ENCODE measurements around the gene HOATZ.
A peak's percentile ranks its signal among the peaks of the same experiment; 100 is the strongest.

Gene HOATZ

GRCh38 chr11:111514216-111515031, at the start of gene HOATZ:
Gene HOATZ, plus strand, starts transcription at chr11:111514778. Its CDS starts 7 bp downstream, at chr11:111514785.
- no peak for DNase-seq (ENCODE audit: low read depth, low spot score)

GRCh38 chr11:111465400-111465799, 49.2 kb upstream of the HOATZ start:
- no peak for DNase-seq (ENCODE audit: low read depth, low spot score)

DNA sequence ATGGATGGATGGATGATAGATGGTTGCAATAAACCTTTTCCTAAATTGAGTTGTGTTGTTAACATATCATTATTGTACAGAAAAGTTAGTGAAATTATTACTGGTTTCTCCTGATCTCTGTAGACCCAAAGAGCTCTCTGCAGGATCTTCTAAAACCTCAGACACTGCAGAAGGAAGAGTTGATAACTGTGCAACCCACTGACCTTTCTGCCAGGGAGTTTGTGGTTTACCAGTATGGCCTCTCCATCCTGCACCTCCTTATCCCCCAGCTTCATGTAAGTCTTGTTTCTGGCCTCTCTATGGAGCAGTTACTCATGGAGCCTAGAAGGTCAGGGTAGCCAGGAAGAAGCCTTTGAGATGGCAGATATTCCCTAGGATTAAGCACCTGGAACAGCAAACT, 48.0 kb upstream of the HOATZ start:
- no peak for DNase-seq (ENCODE audit: low read depth, low spot score)

DNA sequence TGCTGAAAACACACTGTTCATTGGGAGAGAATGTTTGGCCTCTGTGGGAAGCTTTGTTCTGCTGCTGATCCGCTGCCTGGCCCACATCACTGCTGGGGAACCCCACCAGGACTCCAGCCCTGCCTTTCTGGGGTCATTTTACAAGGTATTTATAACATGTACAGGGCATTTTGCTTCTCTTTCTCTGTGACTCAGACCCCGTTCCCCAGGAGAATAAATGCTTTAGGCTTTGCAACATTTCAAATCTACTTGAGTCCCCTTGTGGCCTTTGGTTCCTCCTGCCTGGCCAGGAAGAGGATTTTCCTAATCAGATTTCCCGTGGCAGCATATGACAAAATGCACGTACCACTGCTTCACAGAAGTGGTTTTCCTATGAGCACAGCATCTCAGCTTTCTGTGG, 45.4 kb upstream of the HOATZ start:
- DNase-seq (ENCODE audit: low read depth, low spot score): peak; percentile 74

GRCh38 chr11:111472228-111472627, 42.4 kb upstream of the HOATZ start:
- no peak for DNase-seq (ENCODE audit: low read depth, low spot score)

GRCh38 chr11:111474432-111474831, 40.1 kb upstream of the HOATZ start:
- no peak for DNase-seq (ENCODE audit: low read depth, low spot score)

DNA sequence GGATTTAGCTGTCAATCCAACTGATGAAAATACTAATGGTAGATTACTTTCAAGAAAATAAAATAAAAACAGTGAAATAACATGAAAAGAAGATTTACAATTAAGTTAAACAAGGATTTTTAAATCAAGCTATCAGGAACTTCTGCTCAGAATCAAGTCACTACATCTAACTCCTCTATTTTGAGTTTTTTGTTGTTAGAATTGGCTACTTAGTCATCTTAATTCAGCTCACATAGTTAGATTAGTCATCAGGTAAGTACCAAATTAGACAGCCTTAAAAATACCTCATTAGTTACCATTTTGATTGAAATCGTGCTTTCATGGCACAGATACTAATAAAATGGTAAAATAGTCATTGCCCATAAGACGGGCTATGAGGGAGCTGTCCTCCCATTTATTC, 38.2 kb upstream of the HOATZ start:
- no peak for DNase-seq (ENCODE audit: low read depth, low spot score)

- DNase-seq (ENCODE audit: low read depth, low spot score): no peak
Observed at GRCh38 chr11:111476956-111477355, 37.6 kb upstream of the HOATZ start.

GRCh38 chr11:111477898-111478297, 36.7 kb upstream of the HOATZ start:
- DNase-seq (ENCODE audit: low read depth, low spot score): no peak

GRCh38 chr11:111479666-111480065, 34.9 kb upstream of the HOATZ start:
- DNase-seq (ENCODE audit: low read depth, low spot score): no peak

GRCh38 chr11:111483431-111483830, 31.1 kb upstream of the HOATZ start:
- DNase-seq (ENCODE audit: low read depth, low spot score): no peak

DNA sequence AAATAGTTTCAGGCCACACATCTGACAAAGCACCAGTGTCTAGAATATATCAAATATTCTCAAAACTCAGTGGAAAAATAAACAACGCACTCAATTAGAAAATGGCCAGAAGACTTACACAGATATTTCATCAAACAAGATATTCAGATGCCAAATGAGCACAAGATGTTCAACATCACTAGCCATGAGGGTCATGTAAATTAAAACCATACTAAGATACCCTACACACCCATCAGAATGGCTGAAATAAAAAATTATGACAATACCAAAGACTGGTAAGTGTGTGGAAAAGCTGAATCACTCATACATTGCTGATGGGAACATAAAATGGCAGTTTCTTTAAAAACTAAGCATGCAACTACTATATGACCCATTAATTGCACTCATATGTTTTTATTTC, 24.1 kb upstream of the HOATZ start:
- DNase-seq (ENCODE audit: low read depth, low spot score): no peak

- DNase-seq (ENCODE audit: low read depth, low spot score): no peak
Observed at GRCh38 chr11:111494040-111494439, 20.5 kb upstream of the HOATZ start.

- DNase-seq (ENCODE audit: low read depth, low spot score): no peak
Observed at GRCh38 chr11:111499483-111499882, 15.1 kb upstream of the HOATZ start.

DNA sequence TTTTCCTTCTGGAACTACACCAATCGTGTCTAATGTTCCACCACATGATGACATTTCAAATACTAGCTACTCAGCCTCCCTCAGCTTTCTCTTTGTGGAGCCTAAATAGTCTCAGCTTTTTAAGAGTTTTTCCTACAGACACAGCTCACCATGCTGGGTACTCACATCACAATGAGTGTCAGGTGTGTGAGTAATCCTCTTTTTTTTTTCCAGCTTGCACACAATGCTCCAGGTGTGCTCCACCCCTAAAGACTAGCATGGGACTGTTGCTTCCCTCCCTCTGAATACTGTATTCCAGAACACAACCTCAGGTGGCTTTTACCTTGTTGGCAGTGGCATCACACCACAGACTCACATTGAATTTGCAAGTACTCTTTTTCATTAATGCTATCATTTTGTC, 14.1 kb upstream of the HOATZ start:
- no peak for DNase-seq (ENCODE audit: low read depth, low spot score)

- no peak for DNase-seq (ENCODE audit: low read depth, low spot score)
Observed at GRCh38 chr11:111502611-111503010, 12.0 kb upstream of the HOATZ start.

- no peak for DNase-seq (ENCODE audit: low read depth, low spot score)
Observed at GRCh38 chr11:111510311-111510710, 4.3 kb upstream of the HOATZ start.

- no peak for DNase-seq (ENCODE audit: low read depth, low spot score)
Observed at GRCh38 chr11:111512296-111513239, 2.0 kb upstream of the HOATZ start, which contains the start of gene BTG4. Gene BTG4, minus strand, starts transcription at chr11:111512386. Its CDS starts 13,610 bp downstream, at chr11:111498776.

- no peak for DNase-seq (ENCODE audit: low read depth, low spot score)
Observed at GRCh38 chr11:111513240-111513605, 1.4 kb upstream of the HOATZ start.

DNA sequence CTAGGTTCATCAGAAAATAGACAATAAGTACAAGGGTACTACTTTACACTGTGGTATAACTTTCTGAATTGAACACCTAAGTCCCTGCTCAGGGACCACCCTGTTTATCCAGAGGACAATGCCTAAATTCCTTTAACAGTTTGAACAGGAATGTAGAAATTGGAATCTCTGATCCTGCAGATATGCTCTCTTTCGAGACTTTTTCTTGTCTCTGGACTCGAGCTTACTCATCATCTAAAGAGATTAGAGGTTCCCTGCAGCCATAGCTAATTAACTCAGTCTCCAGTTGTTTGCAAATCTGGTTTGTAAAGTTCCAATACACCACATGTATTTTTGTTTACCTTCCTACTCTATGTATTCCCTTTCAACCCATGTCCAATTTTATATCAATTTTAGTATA, 1.0 kb downstream of the HOATZ start:
- no peak for DNase-seq (ENCODE audit: low read depth, low spot score)

- no peak for DNase-seq (ENCODE audit: low read depth, low spot score)
Observed at GRCh38 chr11:111518668-111519067, 4.1 kb downstream of the HOATZ start.

GRCh38 chr11:111520560-111520959, 6.0 kb downstream of the HOATZ start:
- no peak for DNase-seq (ENCODE audit: low read depth, low spot score)

DNA sequence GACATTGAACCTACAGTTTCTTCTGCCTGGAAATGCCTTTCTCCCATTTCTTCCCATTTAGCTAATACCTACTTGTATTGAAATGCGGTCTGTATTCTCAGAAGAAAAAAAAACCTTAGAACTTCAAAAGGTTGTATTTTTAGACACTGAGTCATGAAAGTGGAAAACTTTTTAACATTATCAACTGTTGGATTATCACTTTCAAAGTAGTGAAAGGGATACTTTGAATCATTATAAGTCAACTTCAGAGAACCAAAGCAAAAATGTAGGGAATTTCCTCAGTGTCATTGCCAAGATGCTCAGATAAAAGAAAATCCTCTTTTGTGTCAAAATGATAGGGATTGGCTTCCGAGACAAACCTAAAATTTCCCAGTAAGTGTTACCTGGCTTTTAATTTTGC, 6.6 kb downstream of the HOATZ start:
- DNase-seq (ENCODE audit: low read depth, low spot score): no peak

Measured in smooth muscle cell of the brain vasculature (primary cell).